HCT116 (cell line): ENCODE results near the gene CDH2. TPM values are rescaled to one million over a fixed set of nuclear protein-coding genes. Genes with fewer than 3 reads are reported as not detected.

Source experiments
- ATAC-seq: fragments of 200-7000 bp; cut with Tn5 transposase; 2 replicates; pipeline ENCODE4 v1.9.1; 2020; ENCODE audit warnings: mild to moderate bottlenecking, moderate library complexity
- BruUV-seq: library from RNA; stranded (reverse); fragments of 400-500 nt; replicated peaks from 2 replicates; lab custom pipeline; 2021; lab: Mats Ljungman, UMichigan
- CTCF ChIA-PET: fragments of 300-600 bp; sonication (Branson Sonifier 250); formaldehyde crosslinking; loops from one replicate; lab custom pipeline; 2021; ENCODE audit warnings: antibody characterized with exemption; lab: Charles Lee
- POLR2A ChIA-PET: fragments of 300-600, 350-600 bp; sonication (Branson Sonifier 250); formaldehyde crosslinking; loops from one replicate; lab custom pipeline; 2021; ENCODE audit warnings: antibody characterized with exemption; lab: Charles Lee
- RAD21 ChIA-PET, 2 experiments: fragments of 300-600 bp; sonication (Branson Sonifier 250); formaldehyde crosslinking; loops; one replicate each; lab custom pipeline; 2023; ENCODE audit warnings: low total read pairs in 2 of 2; ENCODE audit not compliant: uncharacterized antibody in 2 of 2, unreplicated experiment in 2 of 2, low non-redundant PET in 1 of 2; lab: Charles Lee
- DNase-seq: peaks from one replicate; pipeline ENCODE4 v3.0.0-alpha.2; 2010; ENCODE audit warnings: low read depth, low spot score
- H2AFZ ChIP-seq: fragments of 200-600 bp; shearing (Covaris generic), sonication (generic); 2 replicates; pipeline ENCODE4 v1.6.1; 2017; ENCODE audit warnings: low read depth, mixed run types, mixed read lengths, antibody characterized with exemption, low read length; ENCODE audit not compliant: poor library complexity, severe bottlenecking
- H3K27ac ChIP-seq: 2 replicates; pipeline ENCODE4 v1.5.1; 2012; ENCODE audit warnings: low read depth, low read length
- H3K27me3 ChIP-seq: fragments of 200-600 bp; sonication (generic); 2 replicates; pipeline ENCODE4 v1.6.1; 2016; ENCODE audit warnings: mixed run types, low read length, mixed read lengths; ENCODE audit not compliant: insufficient read depth
- H3K36me3 ChIP-seq, 2 experiments: fragments of 200-500 bp in 1 of 2; fragments of 200-600 bp in 1 of 2; sonication (Bioruptor generic) in 1 of 2; sonication (generic) in 1 of 2; 2 replicates each; pipeline versions ENCODE4 v1.5.1 to v1.6.1; 2014 to 2016; ENCODE audit warnings: low read length in 2 of 2, inconsistent platforms in 1 of 2, mixed read lengths in 1 of 2, mixed run types in 1 of 2; ENCODE audit not compliant: insufficient read depth in 2 of 2, control insufficient read depth in 1 of 2
- H3K4me1 ChIP-seq, 2 experiments: fragments of 200-600 bp in 1 of 2; sonication (generic) in 1 of 2; 2 replicates each; pipeline versions ENCODE4 v1.5.1 to v1.6.1; 2012 to 2017; ENCODE audit warnings: low read length in 2 of 2, inconsistent platforms in 1 of 2, mild to moderate bottlenecking in 1 of 2, mixed read lengths in 1 of 2, mixed run types in 1 of 2, moderate library complexity in 1 of 2; ENCODE audit not compliant: insufficient read depth in 2 of 2, control insufficient read depth in 1 of 2
- H3K4me2 ChIP-seq: fragments of 200-600 bp; sonication (generic); 2 replicates; pipeline ENCODE4 v1.6.1; 2017; ENCODE audit warnings: mixed run types, low read length, mixed read lengths
- H3K4me3 ChIP-seq, 2 experiments: fragments of 200-600 bp in 1 of 2; sonication (generic) in 1 of 2; replicated peaks in 1 of 2; 2 replicates each; pipeline ENCODE4 v1.5.1; 2011 to 2016; ENCODE audit warnings: low read length in 2 of 2, control low read depth in 1 of 2, low read depth in 1 of 2, mild to moderate bottlenecking in 1 of 2, mixed read lengths in 1 of 2, mixed run types in 1 of 2
- H3K79me2 ChIP-seq: fragments of 200-600 bp; sonication (generic); 2 replicates; pipeline ENCODE4 v1.6.1; 2017; ENCODE audit warnings: mild to moderate bottlenecking, mixed run types, low read length, moderate library complexity, mixed read lengths; ENCODE audit not compliant: insufficient read depth
- H3K9ac ChIP-seq: fragments of 200-600 bp; sonication (generic); 2 replicates; pipeline ENCODE4 v1.6.1; 2016; ENCODE audit warnings: low read length, mixed read lengths
- H3K9me2 ChIP-seq: fragments of 200-600 bp; sonication (generic), shearing (Covaris generic); 2 replicates; pipeline ENCODE4 v1.6.1; 2017; ENCODE audit warnings: mixed run types, mild to moderate bottlenecking, moderate library complexity; ENCODE audit not compliant: insufficient read depth
- H3K9me3 ChIP-seq, 2 experiments: fragments of 200-500 bp in 1 of 2; fragments of 200-600 bp in 1 of 2; sonication (Bioruptor generic) in 1 of 2; sonication (generic) in 1 of 2; 2 replicates each; pipeline ENCODE4 v1.6.1; 2014 to 2017; ENCODE audit warnings: low read length in 2 of 2, mixed read lengths in 2 of 2, inconsistent platforms in 1 of 2, low read depth in 1 of 2, mild to moderate bottlenecking in 1 of 2, mixed run types in 1 of 2, moderate library complexity in 1 of 2; ENCODE audit not compliant: control insufficient read depth in 1 of 2, insufficient read depth in 1 of 2
- H4K20me1 ChIP-seq: fragments of 200-600 bp; sonication (generic), shearing (Covaris generic); 2 replicates; pipeline ENCODE4 v1.6.1; 2017; ENCODE audit warnings: mixed run types, mild to moderate bottlenecking, moderate library complexity; ENCODE audit not compliant: insufficient read depth
- CBX3 ChIP-seq: IDR thresholded peaks from 2 replicates; pipeline ENCODE4 v1.6.1; 2012; ENCODE audit warnings: low read depth
- EGR1 ChIP-seq: IDR thresholded peaks from 2 replicates; pipeline ENCODE4 v1.6.1; 2012; ENCODE audit warnings: low read depth
- EZH2 ChIP-seq: fragments of 200-600 bp; sonication (generic); IDR thresholded peaks from 2 replicates; pipeline ENCODE4 v1.6.1; 2017; ENCODE audit warnings: antibody characterized with exemption, mixed run types
- EZH2phosphoT487 ChIP-seq: fragments of 200-600 bp; IDR thresholded peaks from 2 replicates; pipeline ENCODE4 v1.6.1; 2018; ENCODE audit warnings: antibody characterized with exemption, borderline replicate concordance
- FOSL1 ChIP-seq: IDR thresholded peaks from 2 replicates; pipeline ENCODE4 v1.6.1; 2012; ENCODE audit warnings: low read depth
- JUND ChIP-seq: IDR thresholded peaks from 2 replicates; pipeline ENCODE4 v1.6.1; 2012
- MAX ChIP-seq: IDR thresholded peaks from 2 replicates; pipeline ENCODE4 v1.6.1; 2012
- POLR2A ChIP-seq: IDR thresholded peaks from 2 replicates; pipeline ENCODE4 v1.7.0; 2011; ENCODE audit warnings: borderline replicate concordance; ENCODE audit not compliant: insufficient read depth, insufficient read length; ENCODE audit errors: extremely low read depth
- RAD21 ChIP-seq: IDR thresholded peaks from 2 replicates; pipeline ENCODE4 v1.6.1; 2012; ENCODE audit warnings: low read depth, mild to moderate bottlenecking
- SIN3A ChIP-seq: IDR thresholded peaks from 2 replicates; pipeline ENCODE4 v1.6.1; 2012; ENCODE audit warnings: low read depth
- SP1 ChIP-seq: IDR thresholded peaks from 2 replicates; pipeline ENCODE4 v1.6.1; 2012; ENCODE audit warnings: low read depth
- SRF ChIP-seq: IDR thresholded peaks from 2 replicates; pipeline ENCODE4 v1.6.1; 2012; ENCODE audit warnings: low read depth
- TCF7L2 ChIP-seq: IDR thresholded peaks from 2 replicates; pipeline ENCODE4 v1.7.0; 2011; ENCODE audit warnings: borderline replicate concordance, inconsistent platforms; ENCODE audit not compliant: insufficient read depth, insufficient read length; ENCODE audit errors: extremely low read depth
- YY1 ChIP-seq: IDR thresholded peaks from 2 replicates; pipeline ENCODE4 v1.6.1; 2011; ENCODE audit warnings: low read length, low read depth, moderate library complexity, mild to moderate bottlenecking; ENCODE audit not compliant: insufficient replicate concordance; ENCODE audit errors: extremely low read depth
- ZFX ChIP-seq: fragments of 450-650 bp; IDR thresholded peaks from 2 replicates; pipeline ENCODE4 v1.6.1; 2017
- ZNF274 ChIP-seq: fragments of 200-500 bp; sonication (Bioruptor generic); IDR thresholded peaks from 2 replicates; pipeline ENCODE4 v1.6.1; 2014; ENCODE audit warnings: mild to moderate bottlenecking, low read depth, low read length, inconsistent platforms
- intact Hi-C: fragments of 100-400 bp; cut with micrococcal nuclease; formaldehyde crosslinking; loops from 2 replicates; pipeline ENCODE4 v1.10.0; 2022
- total RNA-seq: library from RNA; stranded (reverse); gene quantifications from one replicate; pipeline ENCODE4 v1.2.1, GENCODE V29; 2021; ENCODE audit not compliant: unreplicated experiment
- TF ChIP-seq, protein P1 (sequence below): IDR thresholded peaks from 2 replicates; pipeline ENCODE4 v1.6.1; 2012; ENCODE audit warnings: low read depth

Gene CDH2
- total RNA-seq, 1 experiment from 2014 or later: 0.15 TPM

DNA sequence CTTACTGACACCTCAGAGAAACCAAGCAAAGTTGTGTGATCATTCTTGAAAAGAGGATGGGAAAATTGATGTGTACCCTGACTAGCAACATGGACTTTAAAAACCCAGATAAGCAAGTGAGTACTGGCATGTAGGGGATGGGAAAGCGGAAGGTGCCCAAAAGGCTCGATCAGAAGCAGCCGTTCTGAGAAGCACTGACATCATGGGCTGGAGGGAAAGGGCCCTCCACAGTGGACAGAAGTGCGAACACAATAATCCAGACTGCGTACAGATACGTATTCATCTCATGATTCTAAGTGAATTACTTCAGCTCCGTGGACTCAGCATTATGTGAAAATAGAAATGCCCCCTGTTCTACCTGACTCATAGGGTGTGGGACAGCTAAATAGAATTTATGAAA is 42.2 kb downstream of the CDH2 start:
- ATAC-seq (no peak), DNase-seq (no peak)
- no peaks in the 10 kb centered on the region for H3K9me3 ChIP-seq
- POLR2A ChIA-PET: no interaction called here
- no peak overlapping the region for H3K4me3 ChIP-seq
- H3K79me2 ChIP-seq: no peaks in the 10 kb centered on the region
- H2AFZ ChIP-seq: no peak overlapping the region
- H3K27ac ChIP-seq: no peak overlapping the region
- no peaks in the 10 kb centered on the region for H4K20me1 ChIP-seq
- BruUV-seq: no TSS peak
- CTCF ChIA-PET: no interaction called here
- H3K9me2 ChIP-seq: no peaks in the 10 kb centered on the region
- no peak for TF ChIP-seq SP1
- H3K27me3 ChIP-seq: no peaks in the 10 kb centered on the region
- H3K36me3 ChIP-seq: no peaks in the 10 kb centered on the region
- no peak overlapping the region for H3K9ac ChIP-seq
- intact Hi-C loops: no loop called here
- H3K4me2 ChIP-seq: no peak overlapping the region
- RAD21 ChIA-PET: no interaction called here
- H3K4me1 ChIP-seq: no peaks in the 10 kb centered on the region

- TF ChIP-seq EZH2 (no peak), SRF (no peak), RAD21 (no peak), TCF7L2 (no peak), SIN3A (no peak), EZH2phosphoT487 (no peak), POLR2A (no peak), MAX (no peak), EGR1 (no peak), CBX3 (no peak), FOSL1 (no peak), YY1 (no peak), JUND (no peak), ZFX (no peak), ZNF274 (no peak)
- TF ChIP-seq, protein P1, sequence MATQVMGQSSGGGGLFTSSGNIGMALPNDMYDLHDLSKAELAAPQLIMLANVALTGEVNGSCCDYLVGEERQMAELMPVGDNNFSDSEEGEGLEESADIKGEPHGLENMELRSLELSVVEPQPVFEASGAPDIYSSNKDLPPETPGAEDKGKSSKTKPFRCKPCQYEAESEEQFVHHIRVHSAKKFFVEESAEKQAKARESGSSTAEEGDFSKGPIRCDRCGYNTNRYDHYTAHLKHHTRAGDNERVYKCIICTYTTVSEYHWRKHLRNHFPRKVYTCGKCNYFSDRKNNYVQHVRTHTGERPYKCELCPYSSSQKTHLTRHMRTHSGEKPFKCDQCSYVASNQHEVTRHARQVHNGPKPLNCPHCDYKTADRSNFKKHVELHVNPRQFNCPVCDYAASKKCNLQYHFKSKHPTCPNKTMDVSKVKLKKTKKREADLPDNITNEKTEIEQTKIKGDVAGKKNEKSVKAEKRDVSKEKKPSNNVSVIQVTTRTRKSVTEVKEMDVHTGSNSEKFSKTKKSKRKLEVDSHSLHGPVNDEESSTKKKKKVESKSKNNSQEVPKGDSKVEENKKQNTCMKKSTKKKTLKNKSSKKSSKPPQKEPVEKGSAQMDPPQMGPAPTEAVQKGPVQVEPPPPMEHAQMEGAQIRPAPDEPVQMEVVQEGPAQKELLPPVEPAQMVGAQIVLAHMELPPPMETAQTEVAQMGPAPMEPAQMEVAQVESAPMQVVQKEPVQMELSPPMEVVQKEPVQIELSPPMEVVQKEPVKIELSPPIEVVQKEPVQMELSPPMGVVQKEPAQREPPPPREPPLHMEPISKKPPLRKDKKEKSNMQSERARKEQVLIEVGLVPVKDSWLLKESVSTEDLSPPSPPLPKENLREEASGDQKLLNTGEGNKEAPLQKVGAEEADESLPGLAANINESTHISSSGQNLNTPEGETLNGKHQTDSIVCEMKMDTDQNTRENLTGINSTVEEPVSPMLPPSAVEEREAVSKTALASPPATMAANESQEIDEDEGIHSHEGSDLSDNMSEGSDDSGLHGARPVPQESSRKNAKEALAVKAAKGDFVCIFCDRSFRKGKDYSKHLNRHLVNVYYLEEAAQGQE: no peak
- Histone ChIP-seq H3K4me1 (no peaks in the 10 kb centered on the region), H3K9me2 (no peaks in the 10 kb centered on the region), H3K27me3 (no peaks in the 10 kb centered on the region), H3K36me3 (no peaks in the 10 kb centered on the region), H3K79me2 (no peaks in the 10 kb centered on the region), H3K9ac (no peak overlapping the region), H2AFZ (no peak overlapping the region), H3K4me3 (no peak overlapping the region), H3K9me3 (no peaks in the 10 kb centered on the region), H3K4me2 (no peak overlapping the region), H4K20me1 (no peaks in the 10 kb centered on the region), H3K27ac (no peak overlapping the region)
- DNase-seq (no peak), ATAC-seq (no peak)
- intact Hi-C loops: no loop called here
- RAD21 ChIA-PET: no interaction called here
- CTCF ChIA-PET: no interaction called here
- BruUV-seq: no TSS peak
- POLR2A ChIA-PET: no interaction called here
Measured at GRCh38 chr18:28132084-28132483, 44.8 kb downstream of the CDH2 start.
